T-cell (primary cell): ENCODE results near the gene SVIL. TPM values are rescaled to one million over a fixed set of nuclear protein-coding genes. Genes with fewer than 3 reads are reported as not detected.

Source experiments
- ATAC-seq, 4 experiments: fragments of 200-7000 bp in 3 of 4; fragments of 150-1000 bp in 1 of 4; cut with Tn5 transposase; replicated peaks in 1 of 4; 1 replicate in 3 of 4; 2 replicates in 1 of 4; pipeline ENCODE4 v1.10.0; 2021; ENCODE audit warnings: moderate library complexity in 3 of 4, mild to moderate bottlenecking in 2 of 4, moderate number of reproducible peaks in 1 of 4
- CTCF ChIA-PET, 2 donors: fragments of 300-600 bp; sonication (Branson Sonifier 250); formaldehyde crosslinking; loops; one replicate each; lab custom pipeline; 2022; ENCODE audit warnings: antibody characterized with exemption in 2 of 2; lab: Charles Lee
- POLR2A ChIA-PET, 2 donors: fragments of 300-600 bp; sonication (Branson Sonifier 250); formaldehyde crosslinking; loops; one replicate each; lab custom pipeline; 2022; ENCODE audit warnings: antibody characterized with exemption in 2 of 2; lab: Charles Lee
- DNase-seq, 35 experiments: peaks; one replicate each; pipeline versions ENCODE4 v3.0.0 to v3.0.0-alpha.2; 2013 to 2023
- H3K27ac ChIP-seq: one replicate; pipeline ENCODE4 v1.5.1; 2013; ENCODE audit warnings: low read length
- H3K27me3 ChIP-seq, 2 experiments: replicated peaks in 1 of 2; 1 replicate in 1 of 2; 2 replicates in 1 of 2; pipeline versions ENCODE4 v1.6.1 to v1.7.0; 2013; ENCODE audit warnings: low read length in 1 of 2, mixed read lengths in 1 of 2; ENCODE audit not compliant: control insufficient read depth in 2 of 2, insufficient read depth in 2 of 2; ENCODE audit errors: extremely low read depth in 1 of 2
- H3K36me3 ChIP-seq, 2 donors: 1 replicate in 1 of 2; 2 replicates in 1 of 2; pipeline versions ENCODE4 v1.6.1 to v1.7.0; 2013; ENCODE audit warnings: low read length in 1 of 2; ENCODE audit not compliant: control insufficient read depth in 2 of 2, insufficient read depth in 1 of 2; ENCODE audit errors: extremely low read depth in 1 of 2
- H3K4me1 ChIP-seq, 2 experiments: 1 replicate in 1 of 2; 2 replicates in 1 of 2; pipeline versions ENCODE4 v1.6.1 to v1.7.0; 2013; ENCODE audit warnings: low read length in 2 of 2, mixed read lengths in 1 of 2; ENCODE audit not compliant: insufficient read depth in 2 of 2, control insufficient read depth in 1 of 2; ENCODE audit errors: extremely low read depth in 1 of 2
- H3K4me3 ChIP-seq, 2 donors: 1 replicate in 1 of 2; 2 replicates in 1 of 2; pipeline versions ENCODE4 v1.5.1 to v1.7.0; 2013; ENCODE audit warnings: mild to moderate bottlenecking in 2 of 2, low read length in 1 of 2, moderate library complexity in 1 of 2; ENCODE audit not compliant: control insufficient read depth in 1 of 2; ENCODE audit errors: extremely low read depth in 1 of 2
- H3K9me3 ChIP-seq: 2 replicates; pipeline ENCODE4 v1.7.0; 2013
- H3K27ac Mint-ChIP-seq, 2 donors: one replicate each; pipeline ENCODE4 v1.8.0; 2020 to 2021; ENCODE audit warnings: mild to moderate bottlenecking in 2 of 2, mixed read lengths in 2 of 2
- H3K27me3 Mint-ChIP-seq, 2 donors: one replicate each; pipeline ENCODE4 v1.8.0; 2021 to 2022; ENCODE audit warnings: mixed read lengths in 2 of 2
- H3K36me3 Mint-ChIP-seq: one replicate; pipeline ENCODE4 v1.8.0; 2021; ENCODE audit warnings: mixed read lengths
- H3K4me1 Mint-ChIP-seq, 3 donors: one replicate each; pipeline ENCODE4 v1.8.0; 2020 to 2022; ENCODE audit warnings: mixed read lengths in 3 of 3, mild to moderate bottlenecking in 1 of 3
- H3K4me3 Mint-ChIP-seq, 3 donors: one replicate each; pipeline ENCODE4 v1.8.0; 2020 to 2022; ENCODE audit warnings: mild to moderate bottlenecking in 3 of 3, mixed read lengths in 3 of 3, moderate library complexity in 3 of 3
- H3K9me3 Mint-ChIP-seq, 3 donors: one replicate each; pipeline ENCODE4 v1.8.0; 2020 to 2022; ENCODE audit warnings: mixed read lengths in 3 of 3
- WGBS: methylation state at CpG from one replicate; pipeline ENCODE4 v1.1.5; 2013; ENCODE audit warnings: missing lambda C conversion rate; ENCODE audit not compliant: insufficient coverage; 5-methylcytosine and 5-hydroxymethylcytosine counted together
- total RNA-seq, 35 experiments: library from RNA in 6 of 35; stranded (reverse) in 6 of 35; fragments of 120-200 nt in 1 of 35; gene quantifications; one replicate each; pipeline versions ENCODE4 v1.2.1 to v1.2.4 and lab custom pipeline; 2013 to 2026

The SVIL gene
- total RNA-seq, 5 donors from 2014 or later (not counting 1 experiment from before 2014, with no cell fraction given): 17.4 to 45.6 (median 19.6) TPM

GRCh38 chr10:29671968-29672367 lies 37.2 kb upstream of the SVIL start:
- ChIA-PET CTCF (no interaction called here), POLR2A (no interaction called here)
- Mint-ChIP-seq H3K27ac (no peak overlapping the region), H3K4me1 (peaks cover 29 to 59% (median 37%) of the 10 kb centered on the region in 3 donors), H3K4me3 (no peak overlapping the region), H3K9me3 (peaks cover 7 to 14% (median 12%) of the 10 kb centered on the region in 3 donors), H3K36me3 (peaks cover 57% of the 10 kb centered on the region), H3K27me3 (no peaks in the 10 kb centered on the region)
- no CpG with 5 or more reads among the region's 2 CpGs for WGBS
- ATAC-seq (no peak), DNase-seq (no peak)
- H3K4me1 ChIP-seq: peaks cover 0 to 10% of the 10 kb centered on the region in 2 experiments
- no peak overlapping the region for H3K27ac ChIP-seq
- H3K9me3 ChIP-seq: peaks cover 4% of the 10 kb centered on the region
- no peaks in the 10 kb centered on the region for H3K27me3 ChIP-seq
- H3K4me3 ChIP-seq: no peak overlapping the region
- H3K36me3 ChIP-seq: no peaks in the 10 kb centered on the region

GRCh38 chr10:29671228-29671780 lies 36.5 kb upstream of the SVIL start:
- no peaks in the 10 kb centered on the region for H3K27me3 Mint-ChIP-seq
- H3K9me3 Mint-ChIP-seq: peaks cover 7 to 14% (median 12%) of the 10 kb centered on the region in 3 donors
- POLR2A ChIA-PET: no interaction called here
- H3K4me1 Mint-ChIP-seq: peaks cover 26 to 56% (median 35%) of the 10 kb centered on the region in 3 donors
- Histone ChIP-seq H3K9me3 (peaks cover 4% of the 10 kb centered on the region), H3K27ac (no peak overlapping the region), H3K4me3 (no peak overlapping the region), H3K36me3 (no peaks in the 10 kb centered on the region), H3K4me1 (peaks cover 0 to 9% of the 10 kb centered on the region in 2 experiments), H3K27me3 (no peaks in the 10 kb centered on the region)
- DNase-seq (no peak), ATAC-seq (no peak)
- no peak overlapping the region for H3K4me3 Mint-ChIP-seq
- CTCF ChIA-PET: no interaction called here
- WGBS: no CpG with 5 or more reads among the region's 7 CpGs
- no peak overlapping the region for H3K27ac Mint-ChIP-seq
- H3K36me3 Mint-ChIP-seq: peaks cover 61% of the 10 kb centered on the region

GRCh38 chr10:29670761-29671160 lies 36.0 kb upstream of the SVIL start:
- no peak for ATAC-seq
- no peak overlapping the region for H3K27ac ChIP-seq
- H3K9me3 ChIP-seq: peaks cover under 1% of the 10 kb centered on the region
- peaks cover 57% of the 10 kb centered on the region for H3K36me3 Mint-ChIP-seq
- H3K4me3 ChIP-seq: no peak overlapping the region
- peaks cover 0 to 9% of the 10 kb centered on the region in 2 experiments for H3K4me1 ChIP-seq
- H3K27ac Mint-ChIP-seq: no peak overlapping the region
- no peaks in the 10 kb centered on the region for H3K27me3 ChIP-seq
- DNase-seq: no peak
- 90% methylated on average over 3 of the region's 4 CpGs for WGBS
- ChIA-PET CTCF (no interaction called here), POLR2A (no interaction called here)
- H3K4me1 Mint-ChIP-seq: peaks cover 21 to 51% (median 31%) of the 10 kb centered on the region in 3 donors
- H3K4me3 Mint-ChIP-seq: no peak overlapping the region
- H3K27me3 Mint-ChIP-seq: no peaks in the 10 kb centered on the region
- peaks cover 4 to 9% (median 8%) of the 10 kb centered on the region in 3 donors for H3K9me3 Mint-ChIP-seq
- no peaks in the 10 kb centered on the region for H3K36me3 ChIP-seq

GRCh38 chr10:29669149-29669548 lies 34.4 kb upstream of the SVIL start:
- no peaks in the 10 kb centered on the region for H3K36me3 ChIP-seq
- no peaks in the 10 kb centered on the region for H3K4me1 ChIP-seq
- H3K4me3 ChIP-seq: no peak overlapping the region
- Mint-ChIP-seq H3K4me1 (peaks cover 11 to 39% (median 20%) of the 10 kb centered on the region in 3 donors), H3K36me3 (peaks cover 48% of the 10 kb centered on the region), H3K9me3 (peaks cover 0 to 2% (median 0%) of the 10 kb centered on the region in 3 donors), H3K4me3 (no peak overlapping the region), H3K27ac (peak overlapping the region in 1 of 2 donors; percentile 8), H3K27me3 (no peaks in the 10 kb centered on the region)
- no peak overlapping the region for H3K27ac ChIP-seq
- DNase-seq (no peak), ATAC-seq (no peak)
- 100% methylated on average over 3 of the region's 3 CpGs for WGBS
- no peaks in the 10 kb centered on the region for H3K27me3 ChIP-seq
- CTCF ChIA-PET: no interaction called here
- POLR2A ChIA-PET: no interaction called here
- no peaks in the 10 kb centered on the region for H3K9me3 ChIP-seq

GRCh38 chr10:29668628-29669027 lies 33.9 kb upstream of the SVIL start:
- WGBS: no CpG with 5 or more reads among the region's 4 CpGs
- POLR2A ChIA-PET: no interaction called here

GRCh38 chr10:29667191-29667590 lies 32.4 kb upstream of the SVIL start:
- Mint-ChIP-seq H3K36me3 (peaks cover 40% of the 10 kb centered on the region), H3K4me3 (no peak overlapping the region), H3K9me3 (no peaks in the 10 kb centered on the region), H3K27ac (no peak overlapping the region), H3K27me3 (no peaks in the 10 kb centered on the region), H3K4me1 (peaks cover 8 to 29% (median 16%) of the 10 kb centered on the region in 3 donors)
- ATAC-seq (no peak), DNase-seq (no peak)
- H3K4me3 ChIP-seq: no peak overlapping the region
- no peaks in the 10 kb centered on the region for H3K27me3 ChIP-seq
- CTCF ChIA-PET: no interaction called here
- H3K4me1 ChIP-seq: no peaks in the 10 kb centered on the region
- H3K9me3 ChIP-seq: no peaks in the 10 kb centered on the region
- 100% methylated on average over 2 of the region's 3 CpGs for WGBS
- no peak overlapping the region for H3K27ac ChIP-seq
- no peaks in the 10 kb centered on the region for H3K36me3 ChIP-seq
- POLR2A ChIA-PET: no interaction called here

More at GRCh38 chr10:29668628-29669027, 33.9 kb upstream of the SVIL start:
- Mint-ChIP-seq H3K9me3 (peaks cover 0 to 2% (median 0%) of the 10 kb centered on the region in 3 donors), H3K36me3 (peaks cover 48% of the 10 kb centered on the region), H3K4me1 (peaks cover 11 to 39% (median 20%) of the 10 kb centered on the region in 3 donors), H3K4me3 (no peak overlapping the region), H3K27me3 (no peaks in the 10 kb centered on the region), H3K27ac (no peak overlapping the region)
- no peaks in the 10 kb centered on the region for H3K36me3 ChIP-seq
- no peak for DNase-seq
- ATAC-seq: no peak
- CTCF ChIA-PET: no interaction called here
- H3K27ac ChIP-seq: no peak overlapping the region
- no peaks in the 10 kb centered on the region for H3K9me3 ChIP-seq
- H3K4me3 ChIP-seq: no peak overlapping the region
- H3K27me3 ChIP-seq: no peaks in the 10 kb centered on the region
- no peaks in the 10 kb centered on the region for H3K4me1 ChIP-seq
